Uterus (tissue), 4 donors: ENCODE data around the gene TRIM24. TPM values are rescaled to one million over a fixed set of nuclear protein-coding genes. Genes with fewer than 3 reads are reported as not detected.

ENCODE experiments used
- DNase-seq, 2 donors: peaks; one replicate each; pipeline ENCODE4 v3.0.0-alpha.2; 2019 to 2020
- H3K27ac ChIP-seq, 2 donors: fragments of 200-600 bp; sonication (generic); 1 replicate in 1 of 2; 2 replicates in 1 of 2; pipeline ENCODE4 v1.5.1; 2016 to 2018
- H3K27me3 ChIP-seq, 2 donors: fragments of 200-600 bp; sonication (generic); one replicate each; pipeline ENCODE4 v1.5.1; 2018 to 2019; ENCODE audit warnings: control low read depth in 1 of 2
- H3K36me3 ChIP-seq, 2 donors: fragments of 200-600 bp; sonication (generic); one replicate each; pipeline ENCODE4 v1.5.1; 2019; ENCODE audit warnings: control low read depth in 1 of 2
- H3K4me1 ChIP-seq, 2 donors: fragments of 200-600 bp; sonication (generic); one replicate each; pipeline ENCODE4 v1.5.1; 2018 to 2019; ENCODE audit warnings: control low read depth in 1 of 2
- H3K4me3 ChIP-seq, 2 donors: fragments of 200-600 bp; sonication (generic); 1 replicate in 1 of 2; 2 replicates in 1 of 2; pipeline ENCODE4 v1.5.1; 2018 to 2019; ENCODE audit warnings: mild to moderate bottlenecking in 1 of 2
- H3K9me3 ChIP-seq, 2 donors: fragments of 200-600 bp; sonication (generic); one replicate each; pipeline ENCODE4 v1.5.1; 2019; ENCODE audit warnings: control low read depth in 1 of 2
- POLR2A ChIP-seq, 2 donors: fragments of 450-650 bp; IDR thresholded peaks; one replicate each; pipeline ENCODE4 v1.6.1; 2016; ENCODE audit warnings: antibody characterized with exemption in 2 of 2, mild to moderate bottlenecking in 1 of 2, moderate library complexity in 1 of 2
- intact Hi-C: fragments of 100-400 bp; cut with DNase I; formaldehyde crosslinking; loops from one replicate; pipeline ENCODE4 v1.15.1; 2023; ENCODE audit warnings: low total_unique reads
- total RNA-seq, 4 donors: library from RNA; depleted of rRNA in 3 of 4; stranded (reverse); fragments of >200 nt in 3 of 4; gene quantifications; one replicate each; pipeline versions ENCODE4 v1.1.0 to v1.2.4, GENCODE V29; 2014 to 2023
- TF ChIP-seq, protein P1 (sequence below), 4 experiments: fragments of 200-600 bp in 2 of 4; fragments of 450-650 bp in 2 of 4; sonication (generic) in 2 of 4; IDR thresholded peaks; one replicate each; pipeline ENCODE4 v1.5.1; 2016 to 2019; ENCODE audit warnings: antibody characterized with exemption in 4 of 4, mild to moderate bottlenecking in 2 of 4, moderate library complexity in 1 of 4
- donor health status: DM: yes; HTN: yes; CAD: no.

The TRIM24 gene
- total RNA-seq, 4 donors from 2014 or later, result 5.9 to 20.6 (median 14.7) TPM

DNA sequence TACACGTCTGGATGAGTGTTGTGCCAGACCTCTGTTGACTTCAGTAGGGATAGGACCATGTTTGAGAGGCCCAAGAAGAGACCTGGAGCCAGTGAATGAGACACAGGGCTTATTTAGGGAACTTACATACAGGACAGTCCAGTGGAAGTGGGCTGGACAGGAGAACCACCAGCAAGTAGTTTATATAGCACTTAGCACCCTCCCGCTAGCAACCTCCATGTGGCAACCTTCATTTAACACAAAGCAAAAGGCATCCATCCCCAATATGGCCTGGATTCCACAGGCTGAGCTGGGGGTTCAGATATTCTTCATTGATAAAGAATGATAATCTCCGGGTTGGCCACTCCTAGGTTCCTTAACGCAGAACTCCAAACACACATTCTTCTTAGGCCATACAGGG, 93.7 kb downstream of the TRIM24 start:
- H3K4me3 ChIP-seq, result no peak overlapping the region
- TF ChIP-seq POLR2A (IDR thresholded peaks at IDR 0.05), result no peak
- TF ChIP-seq, protein P1, sequence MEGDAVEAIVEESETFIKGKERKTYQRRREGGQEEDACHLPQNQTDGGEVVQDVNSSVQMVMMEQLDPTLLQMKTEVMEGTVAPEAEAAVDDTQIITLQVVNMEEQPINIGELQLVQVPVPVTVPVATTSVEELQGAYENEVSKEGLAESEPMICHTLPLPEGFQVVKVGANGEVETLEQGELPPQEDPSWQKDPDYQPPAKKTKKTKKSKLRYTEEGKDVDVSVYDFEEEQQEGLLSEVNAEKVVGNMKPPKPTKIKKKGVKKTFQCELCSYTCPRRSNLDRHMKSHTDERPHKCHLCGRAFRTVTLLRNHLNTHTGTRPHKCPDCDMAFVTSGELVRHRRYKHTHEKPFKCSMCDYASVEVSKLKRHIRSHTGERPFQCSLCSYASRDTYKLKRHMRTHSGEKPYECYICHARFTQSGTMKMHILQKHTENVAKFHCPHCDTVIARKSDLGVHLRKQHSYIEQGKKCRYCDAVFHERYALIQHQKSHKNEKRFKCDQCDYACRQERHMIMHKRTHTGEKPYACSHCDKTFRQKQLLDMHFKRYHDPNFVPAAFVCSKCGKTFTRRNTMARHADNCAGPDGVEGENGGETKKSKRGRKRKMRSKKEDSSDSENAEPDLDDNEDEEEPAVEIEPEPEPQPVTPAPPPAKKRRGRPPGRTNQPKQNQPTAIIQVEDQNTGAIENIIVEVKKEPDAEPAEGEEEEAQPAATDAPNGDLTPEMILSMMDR (IDR thresholded peaks at IDR 0.05), result no peak
- no peak for DNase-seq
- no peaks in the 10 kb centered on the region for H3K4me1 ChIP-seq
- H3K27ac ChIP-seq, result no peak overlapping the region
- peaks cover 0 to 2% of the 10 kb centered on the region in 2 donors for H3K36me3 ChIP-seq
- no peaks in the 10 kb centered on the region for H3K27me3 ChIP-seq
- intact Hi-C loops, result no loop called here
- peaks cover 0 to 18% of the 10 kb centered on the region in 2 donors for H3K9me3 ChIP-seq

DNA sequence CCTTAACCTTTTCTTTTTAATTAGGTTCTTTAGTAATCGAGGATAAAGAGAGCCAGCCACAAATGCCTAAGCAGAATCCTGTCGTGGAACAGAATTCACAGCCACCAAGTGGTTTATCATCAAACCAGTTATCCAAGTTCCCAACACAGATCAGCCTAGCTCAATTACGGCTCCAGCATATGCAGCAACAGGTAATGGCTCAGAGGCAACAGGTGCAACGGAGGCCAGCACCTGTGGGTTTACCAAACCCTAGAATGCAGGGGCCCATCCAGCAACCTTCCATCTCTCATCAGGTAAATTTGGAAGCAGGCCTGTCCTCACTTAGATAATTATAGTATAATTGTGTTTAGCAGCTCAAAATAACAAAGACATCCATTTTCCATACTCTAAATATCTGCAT, 94.6 kb downstream of the TRIM24 start:
- DNase-seq, result no peak
- H3K36me3 ChIP-seq, result peaks cover 0 to 2% of the 10 kb centered on the region in 2 donors
- H3K4me3 ChIP-seq, result no peak overlapping the region
- H3K4me1 ChIP-seq, result no peaks in the 10 kb centered on the region
- intact Hi-C loops, result no loop called here
- H3K27me3 ChIP-seq, result no peaks in the 10 kb centered on the region
- H3K9me3 ChIP-seq, result peaks cover 0 to 18% of the 10 kb centered on the region in 2 donors
- no peak for TF ChIP-seq POLR2A (IDR thresholded peaks at IDR 0.05)
- TF ChIP-seq, protein P1 (IDR thresholded peaks at IDR 0.05), result no peak
- no peak overlapping the region for H3K27ac ChIP-seq

DNA sequence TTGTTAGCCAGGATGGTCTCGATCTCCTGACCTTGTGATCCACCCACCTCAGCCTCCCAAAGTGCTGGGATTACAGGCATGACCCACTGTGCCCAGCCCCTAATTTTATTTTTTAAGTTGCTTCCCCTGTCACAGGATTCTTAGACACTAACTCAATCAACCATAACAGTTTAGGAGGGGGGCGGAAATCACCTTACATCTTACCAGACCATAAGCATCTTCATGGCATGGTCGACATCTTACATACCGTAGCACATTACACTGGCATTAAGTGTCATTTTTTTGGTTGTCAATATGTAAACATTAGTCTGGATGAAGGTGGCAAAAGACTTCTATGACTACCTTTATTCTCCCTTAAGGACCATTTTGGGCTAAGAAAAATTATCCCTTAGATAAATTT, 95.6 kb downstream of the TRIM24 start:
- no peak for DNase-seq
- Histone ChIP-seq H3K9me3 (peaks cover 0 to 18% of the 10 kb centered on the region in 2 donors), H3K27ac (no peak overlapping the region), H3K4me3 (no peak overlapping the region), H3K36me3 (peaks cover 0 to 2% of the 10 kb centered on the region in 2 donors), H3K4me1 (no peaks in the 10 kb centered on the region), H3K27me3 (no peaks in the 10 kb centered on the region)
- no peak for TF ChIP-seq POLR2A (IDR thresholded peaks at IDR 0.05)
- TF ChIP-seq, protein P1 (IDR thresholded peaks at IDR 0.05), result no peak
- intact Hi-C loops, result no loop called here

DNA sequence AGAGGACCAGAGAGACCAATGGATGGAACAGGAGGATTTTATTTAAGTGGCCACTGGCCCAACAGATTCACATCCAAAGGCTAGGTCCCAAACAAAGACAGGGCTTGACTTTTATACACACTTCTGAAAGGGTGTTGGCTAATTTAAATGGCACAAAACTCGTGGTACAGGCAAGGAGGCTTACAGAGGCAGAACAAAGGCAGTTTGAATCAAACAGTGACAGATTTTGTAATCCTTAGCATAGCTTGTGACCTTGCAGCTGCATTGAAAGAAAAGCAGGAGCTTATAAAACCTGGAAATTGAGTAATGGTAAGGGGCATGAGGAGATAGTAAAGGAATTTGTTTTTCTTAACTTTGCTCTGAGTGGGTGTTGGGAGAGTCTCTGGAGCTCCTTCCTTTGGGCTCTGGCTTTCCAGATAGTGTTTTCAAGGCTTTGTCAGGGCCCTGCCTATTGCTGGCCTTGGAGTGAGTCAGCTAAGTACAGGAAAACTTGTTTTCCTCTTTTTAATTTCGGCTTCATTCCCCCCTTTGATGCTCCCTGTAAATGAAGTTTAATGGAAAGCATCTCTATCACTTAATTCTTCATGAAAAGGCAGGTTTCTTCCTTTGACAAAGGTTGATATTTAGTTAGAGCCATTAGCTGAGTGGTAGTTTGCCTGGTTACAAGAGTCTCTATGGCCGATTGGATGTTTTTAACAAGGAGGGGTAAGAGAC, 96.9 kb downstream of the TRIM24 start:
- no peak for TF ChIP-seq POLR2A (IDR thresholded peaks at IDR 0.05)
- TF ChIP-seq, protein P1 (IDR thresholded peaks at IDR 0.05), result no peak
- DNase-seq, result no peak
- Histone ChIP-seq H3K27ac (no peak overlapping the region), H3K4me1 (no peaks in the 10 kb centered on the region), H3K4me3 (no peak overlapping the region), H3K9me3 (peaks cover 0 to 18% of the 10 kb centered on the region in 2 donors), H3K36me3 (peaks cover 0 to 2% of the 10 kb centered on the region in 2 donors), H3K27me3 (no peaks in the 10 kb centered on the region)
- intact Hi-C loops, result no loop called here

DNA sequence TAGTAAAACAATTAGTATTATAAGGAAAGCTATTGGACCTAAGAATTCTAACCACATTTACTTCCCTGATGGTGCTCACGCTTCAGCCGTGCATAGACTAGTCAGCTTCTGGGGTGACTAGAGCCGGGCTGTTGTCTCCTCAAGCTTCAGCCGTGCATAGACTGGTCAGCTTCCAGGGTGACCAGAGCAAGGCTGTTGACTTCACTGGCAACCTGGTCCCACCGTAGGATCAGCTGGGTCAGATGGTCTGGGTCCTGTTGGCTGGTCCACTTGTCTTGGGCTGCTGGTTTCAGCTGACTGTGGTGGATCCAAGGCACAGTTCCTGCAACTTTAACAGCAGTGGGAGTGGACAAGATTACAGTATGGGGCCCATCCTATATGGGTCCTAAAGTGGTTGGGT, 99.4 kb downstream of the TRIM24 start:
- peaks cover 0 to 28% of the 10 kb centered on the region in 2 donors for H3K9me3 ChIP-seq
- H3K27me3 ChIP-seq, result no peaks in the 10 kb centered on the region
- no peak for TF ChIP-seq POLR2A (IDR thresholded peaks at IDR 0.05)
- TF ChIP-seq, protein P1 (IDR thresholded peaks at IDR 0.05), result no peak
- no peak for DNase-seq
- no peak overlapping the region for H3K27ac ChIP-seq
- peaks cover 0 to 2% of the 10 kb centered on the region in 2 donors for H3K36me3 ChIP-seq
- H3K4me1 ChIP-seq, result no peaks in the 10 kb centered on the region
- intact Hi-C loops, result no loop called here
- H3K4me3 ChIP-seq, result no peak overlapping the region
